SIG-M5 treated with dmso at 0.1 percent for 504 hours (cell line): ENCODE measurements around the gene IP6K2.
A peak's percentile ranks its signal among the peaks of the same experiment; 100 is the strongest.
"Not testable (repeated sequence)": the region's sequence is repeated elsewhere in the genome, so short reads cannot be mapped to it uniquely, and the experiment has no call there.

Experiments
- DNase-seq: peaks from one replicate; lab custom pipeline; 2025; ENCODE audit not compliant: unreplicated experiment; lab: John Stamatoyannopoulos, UW

Gene IP6K2

DNA sequence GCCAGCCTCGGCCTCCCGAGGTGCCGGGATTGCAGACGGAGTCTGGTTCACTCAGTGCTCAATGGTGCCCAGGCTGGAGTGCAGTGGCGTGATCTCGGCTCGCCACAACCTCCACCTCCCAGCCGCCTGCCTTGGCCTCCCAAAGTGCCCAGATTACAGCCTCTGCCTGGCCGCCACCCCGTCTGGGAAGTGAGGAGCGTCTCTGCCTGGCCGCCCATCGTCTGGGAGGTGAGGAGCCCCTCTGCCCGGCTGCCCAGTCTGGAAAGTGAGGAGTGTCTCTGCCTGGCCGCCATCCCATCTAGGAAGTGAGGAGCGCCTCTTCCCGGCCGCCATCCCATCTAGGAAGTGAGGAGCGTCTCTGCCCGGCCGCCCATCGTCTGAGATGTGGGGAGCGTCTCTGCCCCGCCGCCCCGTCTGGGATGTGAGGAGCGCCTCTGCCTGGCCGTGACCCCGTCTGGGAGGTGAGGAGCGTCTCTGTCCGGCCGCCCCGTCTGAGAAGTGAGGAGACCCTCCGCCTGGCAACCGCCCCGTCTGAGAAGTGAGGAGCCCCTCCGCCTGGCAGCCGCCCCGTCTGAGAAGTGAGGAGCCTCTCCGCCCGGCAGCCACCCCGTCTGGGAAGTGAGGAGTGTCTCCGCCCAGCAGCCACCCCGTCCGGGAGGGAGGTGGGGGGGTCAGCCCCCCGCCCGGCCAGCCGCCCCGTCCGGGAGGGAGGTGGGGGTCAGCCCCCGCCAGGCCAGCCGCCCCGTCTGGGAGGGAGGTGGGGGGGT is 16.9 kb upstream of the IP6K2 start:
- DNase-seq: not testable (repeated sequence)

DNA sequence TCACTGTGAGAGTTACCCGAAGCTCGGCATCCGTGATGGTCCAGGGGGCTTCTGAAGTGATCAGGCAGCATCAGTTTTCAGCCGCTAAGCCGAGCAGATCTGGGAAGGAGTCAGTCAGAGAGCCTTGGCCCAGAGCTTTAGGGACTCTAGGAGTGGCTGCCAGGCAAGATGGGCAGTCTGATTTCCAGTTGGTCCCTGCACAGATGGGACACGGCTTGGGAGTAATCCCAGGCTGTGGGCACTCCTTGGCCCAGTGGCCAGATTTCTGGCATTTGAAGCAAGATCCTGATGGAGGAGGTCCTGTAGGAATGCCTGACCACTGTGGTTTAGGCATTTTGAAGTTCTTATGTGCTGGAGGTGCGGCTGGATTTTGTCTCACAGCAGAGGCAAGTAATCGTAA is 10.5 kb upstream of the IP6K2 start:
- DNase-seq: no peak

DNA sequence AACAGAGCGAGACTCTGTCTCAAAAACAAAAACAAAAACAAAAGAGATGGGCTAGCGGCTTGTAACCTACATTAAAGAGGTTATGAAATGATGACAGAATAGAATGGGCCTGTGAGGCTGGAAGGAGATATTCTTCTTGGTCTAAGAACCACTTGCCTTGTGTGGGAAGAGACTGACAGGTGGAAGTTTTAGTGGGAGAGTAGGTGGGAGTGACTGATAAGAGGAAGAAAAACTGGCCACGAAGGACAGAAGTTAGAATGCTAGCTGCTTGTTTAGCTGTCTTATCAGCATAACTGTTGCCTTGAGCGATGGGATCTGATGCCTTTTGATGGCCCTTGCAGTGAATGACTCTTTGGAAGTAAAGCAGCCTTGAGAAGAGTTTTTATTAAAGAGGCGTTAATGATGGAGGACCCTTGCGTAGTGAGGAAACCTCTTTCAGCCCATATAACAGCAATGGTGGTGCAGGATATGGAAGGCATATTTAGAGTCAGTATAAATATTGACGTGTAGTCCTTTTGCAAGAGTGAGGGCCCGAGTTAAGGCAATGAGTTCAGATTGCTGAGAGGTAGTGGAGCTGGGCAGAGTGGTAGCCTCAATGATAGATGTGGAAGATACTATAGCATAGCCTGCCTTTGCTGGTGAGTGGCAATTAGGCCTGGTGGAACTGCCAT is 8.3 kb upstream of the IP6K2 start:
- not testable (repeated sequence) for DNase-seq

DNA sequence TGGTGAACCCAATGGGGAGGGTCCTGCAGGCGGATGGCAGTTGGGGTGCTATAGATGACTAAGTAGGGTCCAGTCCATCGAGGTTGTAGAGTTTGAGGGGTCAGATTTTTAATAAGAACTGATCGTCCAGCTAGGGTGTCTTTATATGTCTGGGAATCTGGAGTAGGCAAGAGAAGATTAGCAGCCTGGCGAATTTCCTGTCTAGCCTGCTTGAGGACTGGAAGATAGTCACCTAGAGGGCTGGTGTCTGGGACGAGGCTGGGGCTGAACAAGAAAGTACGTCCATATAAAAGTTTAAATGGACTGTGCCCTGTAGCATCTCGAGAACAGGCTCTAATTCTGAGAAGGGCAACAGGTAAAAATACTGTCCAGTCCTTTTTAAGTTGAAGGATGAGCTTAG is 6.7 kb upstream of the IP6K2 start:
- no peak for DNase-seq

DNA sequence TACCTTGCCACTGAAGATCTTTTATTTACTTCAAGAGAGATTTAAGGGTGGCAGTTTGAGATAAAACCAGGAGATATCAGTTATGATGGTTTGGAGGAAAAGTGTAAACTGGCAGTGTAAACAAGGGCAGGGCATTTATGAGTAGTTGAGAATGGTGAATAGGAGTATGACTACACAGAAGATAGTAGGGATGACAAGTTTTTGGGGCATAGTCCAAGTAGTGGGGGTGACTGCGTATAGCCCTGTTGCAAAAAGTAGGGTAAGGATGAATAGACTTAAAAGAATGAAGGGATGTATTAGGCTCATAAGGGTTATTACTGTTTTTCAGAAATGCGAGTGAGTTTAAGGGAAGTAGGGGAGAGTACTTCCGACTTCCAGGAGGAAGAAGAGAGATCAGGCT is 6.3 kb upstream of the IP6K2 start:
- DNase-seq: not testable (repeated sequence)

DNA sequence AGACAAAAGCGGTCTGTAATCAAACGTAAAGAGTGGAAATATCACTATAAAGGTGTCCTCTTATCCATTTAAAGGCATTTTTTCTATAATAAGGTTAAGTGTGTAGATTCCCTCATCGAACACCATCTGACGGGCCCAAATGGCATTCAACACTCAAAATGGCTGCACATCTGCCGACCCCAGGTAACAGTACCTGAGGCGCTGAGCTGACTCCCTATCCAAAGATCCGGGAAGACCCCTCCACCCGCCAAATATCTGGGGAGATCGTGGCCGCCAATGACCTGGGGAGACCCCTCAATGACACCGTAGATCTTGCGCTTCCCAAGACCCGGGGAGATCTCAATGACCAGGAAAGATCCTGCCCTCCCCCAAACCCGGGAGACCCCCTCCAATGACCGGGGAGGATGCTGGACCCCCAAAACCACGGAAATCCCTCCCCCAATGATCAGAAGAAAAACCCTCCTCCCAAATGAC is 476 bp downstream of the IP6K2 start:
- DNase-seq: no peak

DNA sequence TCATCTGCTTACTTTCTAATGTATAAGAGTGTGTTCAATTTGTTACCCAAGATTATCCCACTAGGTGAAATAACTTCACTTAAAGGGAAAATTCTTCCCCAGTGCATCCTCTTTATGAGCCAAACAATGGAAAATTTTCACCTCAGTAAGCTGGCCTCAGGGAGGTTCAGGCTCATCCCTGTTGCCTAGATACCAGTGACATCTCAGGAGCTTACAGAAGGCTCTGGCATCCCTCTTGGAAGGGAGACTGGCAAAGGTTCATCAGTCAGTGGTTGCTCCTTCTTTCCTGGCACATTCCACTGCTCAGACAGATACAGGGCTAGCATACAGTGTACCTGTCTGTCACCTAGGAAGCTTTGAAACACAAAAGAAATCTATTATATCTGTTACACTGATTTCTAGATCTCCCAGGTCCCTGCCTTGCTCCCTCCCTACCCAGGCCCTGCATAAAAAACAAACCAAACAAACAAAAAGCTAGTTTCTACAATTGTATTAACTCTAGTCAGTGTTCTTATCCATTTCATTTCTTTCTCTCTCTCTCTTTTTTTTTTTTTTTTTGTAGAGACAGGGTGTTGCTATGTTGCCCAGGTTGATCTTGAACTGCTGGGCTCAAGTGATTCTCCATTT is 1.7 kb downstream of the IP6K2 start:
- DNase-seq: no peak

DNA sequence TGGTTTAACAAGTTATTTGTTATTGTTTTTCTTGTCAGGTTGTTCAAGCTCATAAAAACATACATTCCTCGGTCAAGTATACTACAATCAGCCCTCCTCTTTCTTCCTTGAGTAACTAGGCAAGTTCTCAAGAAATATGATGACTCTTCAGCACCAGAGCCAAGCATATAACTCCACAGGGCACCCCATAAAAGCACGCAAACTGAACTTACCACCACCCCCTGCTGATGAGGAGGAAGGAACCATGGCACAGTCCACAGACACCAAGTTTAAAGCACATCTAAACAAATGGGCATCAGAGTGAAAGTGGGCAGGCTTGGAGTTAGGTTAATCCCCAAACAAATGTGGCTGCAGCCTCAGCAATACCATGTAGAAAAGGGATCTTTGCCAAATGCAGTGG is 5.3 kb downstream of the IP6K2 start:
- no peak for DNase-seq

DNA sequence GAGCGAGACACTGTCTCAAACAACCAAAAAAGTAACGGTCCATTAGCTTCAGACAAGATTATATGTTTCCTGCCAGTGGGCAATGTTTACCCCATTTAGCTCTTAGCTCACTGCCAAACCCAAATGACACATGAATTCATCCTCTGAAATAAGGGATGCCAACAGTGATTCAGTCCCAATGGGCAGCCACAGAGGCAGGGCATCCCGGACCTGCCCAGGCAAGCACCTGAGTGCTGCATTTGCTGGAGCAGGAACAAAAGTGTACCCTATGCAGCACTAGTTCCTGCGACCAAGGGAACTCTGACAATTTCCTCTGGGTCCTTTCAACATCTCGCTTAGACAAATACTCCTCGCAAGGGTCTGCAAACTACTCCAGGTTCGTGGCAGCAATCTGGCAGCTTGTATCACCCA is 8.0 kb downstream of the IP6K2 start:
- no peak for DNase-seq

DNA sequence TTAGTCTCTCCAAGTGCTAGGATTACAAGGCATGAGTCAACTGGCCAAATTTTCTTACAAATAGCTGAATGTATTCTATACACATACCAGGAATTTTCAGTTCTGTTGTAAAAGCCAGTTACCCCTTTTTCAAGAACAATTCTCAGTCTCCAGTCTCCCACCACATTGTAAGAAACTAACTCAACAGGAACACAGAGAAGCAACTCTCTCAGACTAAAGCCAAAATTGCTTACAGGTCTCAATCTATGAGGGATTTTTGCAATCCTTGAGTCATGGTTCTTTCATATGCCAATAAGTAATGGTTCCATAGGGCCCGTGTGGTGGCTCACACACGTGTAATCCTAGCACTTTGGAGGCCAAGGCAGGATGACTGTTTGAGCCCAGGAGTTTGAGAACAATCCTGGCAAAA is 8.5 kb downstream of the IP6K2 start:
- DNase-seq: no peak

DNA sequence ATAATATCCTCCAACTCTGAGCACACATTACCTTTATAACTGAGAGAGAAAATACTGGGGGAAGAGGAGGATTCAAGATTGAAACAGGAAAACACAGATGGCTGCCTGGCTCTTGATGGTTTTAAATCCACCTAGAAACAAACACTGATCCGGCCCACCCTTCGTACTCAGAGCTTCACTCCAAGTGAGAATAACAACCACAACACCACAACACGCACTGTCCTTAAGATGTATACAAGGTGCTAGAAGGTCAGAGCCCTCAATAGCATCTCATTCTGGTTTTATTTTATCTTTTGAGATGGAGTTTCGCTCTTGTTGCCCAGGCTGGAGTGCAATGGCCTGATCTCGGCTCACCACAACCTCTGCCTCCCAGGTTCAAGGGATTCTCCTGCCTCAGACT is 9.9 kb downstream of the IP6K2 start:
- DNase-seq: no peak

DNA sequence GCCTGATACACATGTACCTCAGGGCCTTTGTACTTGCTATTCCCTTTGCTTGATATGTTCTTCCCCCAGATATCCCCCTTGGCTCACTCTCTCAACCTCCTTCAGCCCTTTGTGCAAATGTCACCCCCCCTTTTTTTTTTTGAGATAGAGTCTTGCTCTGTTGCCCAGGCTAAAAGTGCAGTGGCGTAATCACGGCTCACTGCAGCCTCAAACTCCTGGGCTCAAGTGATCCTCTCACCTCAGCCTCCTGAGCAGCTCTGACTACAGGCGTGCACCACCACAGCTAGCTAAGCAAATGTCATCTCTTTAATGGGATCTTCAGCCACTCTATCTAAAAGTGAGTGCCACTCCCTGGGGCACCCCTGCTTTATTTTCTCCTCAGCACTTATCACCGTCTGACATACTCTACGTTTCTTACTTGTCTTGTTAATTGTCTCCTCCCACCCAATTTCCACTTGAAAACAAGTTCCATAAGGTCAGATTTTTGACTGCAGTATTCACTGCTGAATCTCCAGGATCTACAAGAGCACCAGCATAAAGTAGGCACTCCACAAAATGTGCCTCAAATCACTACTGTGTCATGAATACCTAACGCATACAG is 14.6 kb downstream of the IP6K2 start:
- DNase-seq: no peak

DNA sequence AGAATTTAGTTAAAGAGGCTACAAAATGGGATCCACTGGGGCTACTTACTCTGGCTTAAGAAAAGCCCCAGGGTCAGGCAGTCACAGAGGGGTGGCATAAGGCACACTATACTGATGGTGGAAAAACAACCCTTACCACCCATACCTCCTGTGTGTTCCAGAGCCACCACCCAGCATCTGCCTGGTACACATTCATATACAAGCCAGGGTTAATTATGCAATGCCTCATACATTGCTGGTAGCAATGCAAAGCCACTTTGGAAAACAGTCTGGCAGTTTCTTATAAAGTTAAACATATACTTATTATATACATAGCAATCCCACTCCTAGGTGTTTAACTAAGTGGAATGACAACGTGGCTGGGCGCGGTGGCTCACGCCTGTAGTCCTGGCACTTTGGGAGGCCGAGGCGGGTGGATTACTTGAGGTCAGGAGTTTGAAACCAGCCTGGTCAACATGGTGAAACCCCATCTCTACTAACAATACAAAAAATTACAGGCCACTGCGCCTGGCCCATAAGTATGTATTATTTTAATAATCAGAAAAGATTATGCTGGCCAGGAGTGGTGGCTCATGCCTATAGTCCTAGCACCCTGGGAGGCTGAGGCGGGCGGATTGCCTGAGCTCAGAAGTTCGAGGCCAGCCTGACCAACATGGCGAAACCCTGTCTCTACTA is 16.2 kb downstream of the IP6K2 start:
- DNase-seq: no peak

DNA sequence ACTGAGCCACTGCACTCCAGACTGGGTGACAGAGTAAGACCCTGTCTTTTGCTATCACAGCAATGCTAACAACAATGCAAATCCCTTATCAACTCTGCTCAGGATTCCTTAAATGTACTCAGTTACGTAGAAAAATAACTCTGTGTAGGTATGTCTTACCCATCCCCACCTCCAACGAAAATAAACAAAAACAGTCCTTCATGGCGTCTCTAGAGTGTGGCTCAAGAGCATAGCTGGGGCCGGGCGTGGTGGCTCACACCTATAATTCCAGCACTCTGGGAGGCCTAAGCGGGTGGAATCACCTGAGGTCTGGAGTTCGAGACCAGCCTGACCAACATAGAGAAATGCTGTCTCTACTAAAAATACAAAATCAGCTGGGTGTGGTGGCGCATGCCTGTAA is 18.1 kb downstream of the IP6K2 start:
- DNase-seq: no peak

DNA sequence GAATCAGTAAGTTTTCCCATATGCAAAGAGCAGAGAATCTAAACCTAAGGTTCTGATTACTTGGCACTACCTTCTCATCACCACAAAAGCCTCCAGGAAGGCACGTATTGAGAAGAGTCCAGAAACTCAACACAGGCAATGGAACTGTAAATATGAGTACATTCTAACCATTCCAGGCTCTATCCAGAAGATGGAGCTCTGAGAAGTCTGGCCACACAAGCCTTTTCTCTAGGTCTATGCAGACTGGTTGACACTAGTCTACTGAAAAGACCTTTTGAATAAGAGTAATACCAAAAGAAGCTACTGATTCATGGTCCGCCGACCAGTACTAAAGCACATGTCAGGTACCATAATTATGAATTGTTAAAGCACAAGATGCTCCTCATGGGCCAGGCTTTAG is 19.1 kb downstream of the IP6K2 start:
- DNase-seq: peak; percentile 27

DNA sequence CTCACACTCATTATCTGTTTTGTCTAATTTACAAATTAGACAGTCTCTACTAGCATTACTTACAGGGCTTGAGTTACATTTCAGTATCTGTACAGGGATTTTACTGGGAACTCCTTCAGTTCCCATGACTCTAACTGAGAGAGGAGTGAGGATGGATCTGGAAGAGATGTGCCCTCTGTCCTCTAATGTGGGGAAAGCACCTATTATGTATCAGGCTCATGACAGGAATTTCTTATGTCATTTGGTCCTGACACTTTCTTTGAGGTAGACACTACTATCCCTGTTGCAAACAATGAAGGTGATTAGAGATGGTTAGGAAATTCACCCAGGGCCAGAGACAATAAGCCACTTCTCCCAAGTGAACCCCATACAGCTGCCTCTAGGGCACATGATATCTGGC is 20.4 kb downstream of the IP6K2 start:
- DNase-seq: no peak

DNA sequence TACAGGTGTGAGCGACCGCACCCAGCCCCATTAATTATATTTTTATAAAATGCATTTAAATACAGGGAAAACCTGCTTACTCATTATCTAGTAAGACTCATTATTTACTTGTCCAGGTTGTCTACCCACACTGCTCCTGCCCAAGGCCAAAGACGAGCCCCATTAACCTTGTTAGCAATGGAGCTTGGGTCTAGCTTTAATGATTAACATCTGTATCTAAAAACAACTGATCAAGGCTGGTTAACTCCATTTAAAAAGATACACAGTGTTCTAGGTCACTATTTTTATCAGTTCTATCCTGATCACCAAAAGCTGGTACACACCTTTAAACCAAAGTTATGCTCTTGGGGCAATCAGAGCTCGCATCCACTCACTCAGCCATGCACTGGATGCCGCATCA is 20.9 kb downstream of the IP6K2 start:
- no peak for DNase-seq

DNA sequence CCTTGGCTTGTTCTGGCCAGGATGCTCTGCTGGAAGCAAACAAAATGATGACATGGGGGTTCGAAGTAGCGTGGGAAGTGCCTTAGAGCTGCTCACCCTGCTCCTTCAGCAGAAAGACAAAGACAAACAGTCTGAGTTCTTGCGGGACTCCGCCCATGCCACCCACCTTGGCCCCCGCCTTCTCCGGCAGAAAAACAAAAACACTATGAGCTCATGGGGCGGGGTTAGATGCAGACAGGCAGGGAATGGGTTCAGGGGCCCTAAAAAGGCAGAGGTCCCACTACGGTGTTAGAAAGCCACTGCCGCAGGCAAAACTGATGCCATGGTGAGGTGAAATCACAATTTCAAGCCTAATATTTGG is 21.6 kb downstream of the IP6K2 start:
- no peak for DNase-seq

DNA sequence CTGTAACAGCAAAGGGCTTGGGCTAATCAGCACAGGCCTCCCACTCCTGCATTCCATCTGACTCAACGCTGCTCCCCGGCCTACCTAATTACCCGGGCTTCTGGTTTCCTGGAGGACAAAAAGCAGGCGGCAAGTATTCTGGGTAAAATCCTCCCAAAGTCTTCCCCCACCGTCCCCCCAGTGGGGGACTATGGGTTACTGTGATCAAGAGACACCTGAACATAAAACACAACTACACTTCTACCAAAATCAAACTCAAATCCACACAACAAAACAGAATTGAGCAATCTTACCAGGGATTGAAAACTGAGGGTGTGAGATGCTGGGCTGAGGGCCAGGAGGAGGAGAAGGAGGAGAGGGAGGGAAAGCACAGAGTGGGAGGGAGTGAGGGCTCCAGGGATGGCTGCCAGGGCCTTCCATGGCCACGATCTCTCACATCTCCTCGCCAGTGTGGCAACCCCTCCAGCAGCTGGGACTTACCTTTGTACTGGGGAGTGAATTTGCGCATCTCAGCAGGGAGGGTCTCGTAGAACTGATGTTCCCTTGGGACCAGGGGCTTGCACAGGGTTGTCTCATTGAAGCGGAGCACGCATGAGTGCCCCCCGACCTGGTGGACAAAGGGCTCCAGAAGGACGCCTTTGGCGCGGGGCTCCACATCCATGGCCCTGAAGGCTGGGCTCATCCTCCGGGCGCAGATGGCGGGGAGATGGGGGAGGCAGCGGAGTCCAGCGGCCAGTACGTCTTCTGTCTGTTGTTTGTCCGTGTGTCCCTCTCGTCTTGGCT is 22.2 kb downstream of the IP6K2 start:
- no peak for DNase-seq

DNA sequence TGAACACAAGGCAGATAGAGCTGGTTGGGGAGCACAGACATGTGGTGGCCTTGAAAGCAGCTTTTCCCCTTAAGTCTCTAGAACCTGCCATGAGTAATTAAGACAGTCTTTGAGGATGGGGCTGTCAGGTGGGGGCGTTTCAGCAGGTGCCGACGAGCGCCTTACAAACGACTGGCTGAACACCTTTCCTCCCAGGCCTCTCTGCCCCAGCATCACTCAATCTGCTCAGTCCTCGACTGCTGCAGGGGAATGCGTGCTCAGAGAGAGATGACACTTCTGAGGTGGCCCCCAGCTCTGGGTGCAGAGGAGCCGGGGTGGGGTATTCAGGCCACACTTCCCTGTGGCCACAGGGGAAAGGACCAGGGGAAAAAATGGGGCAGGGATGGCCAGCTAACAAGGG is 23.2 kb downstream of the IP6K2 start:
- no peak for DNase-seq

DNA sequence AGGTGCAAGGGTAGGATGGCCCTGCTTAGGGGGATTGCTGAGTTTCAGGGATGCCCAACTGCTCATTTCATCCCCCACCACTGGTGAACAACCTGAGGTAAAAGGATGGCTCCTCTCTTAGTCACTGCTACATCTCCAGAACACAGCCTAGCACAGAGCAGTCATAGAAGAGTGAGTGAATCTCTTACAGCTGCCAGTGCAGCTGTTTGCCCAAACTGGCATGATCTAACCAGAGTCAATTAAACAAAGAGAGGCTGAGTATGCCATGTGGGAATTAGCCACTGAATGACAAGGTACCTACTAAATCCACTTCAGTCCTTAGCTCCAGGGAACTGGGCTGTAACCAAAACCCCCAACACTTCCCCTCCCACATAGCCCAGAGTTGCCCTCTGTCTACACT is 24.5 kb downstream of the IP6K2 start:
- no peak for DNase-seq
